ENCODE results near the gene CHKA.
A peak's percentile ranks its signal among the peaks of the same experiment; 100 is the strongest.

The CHKA gene

DNA sequence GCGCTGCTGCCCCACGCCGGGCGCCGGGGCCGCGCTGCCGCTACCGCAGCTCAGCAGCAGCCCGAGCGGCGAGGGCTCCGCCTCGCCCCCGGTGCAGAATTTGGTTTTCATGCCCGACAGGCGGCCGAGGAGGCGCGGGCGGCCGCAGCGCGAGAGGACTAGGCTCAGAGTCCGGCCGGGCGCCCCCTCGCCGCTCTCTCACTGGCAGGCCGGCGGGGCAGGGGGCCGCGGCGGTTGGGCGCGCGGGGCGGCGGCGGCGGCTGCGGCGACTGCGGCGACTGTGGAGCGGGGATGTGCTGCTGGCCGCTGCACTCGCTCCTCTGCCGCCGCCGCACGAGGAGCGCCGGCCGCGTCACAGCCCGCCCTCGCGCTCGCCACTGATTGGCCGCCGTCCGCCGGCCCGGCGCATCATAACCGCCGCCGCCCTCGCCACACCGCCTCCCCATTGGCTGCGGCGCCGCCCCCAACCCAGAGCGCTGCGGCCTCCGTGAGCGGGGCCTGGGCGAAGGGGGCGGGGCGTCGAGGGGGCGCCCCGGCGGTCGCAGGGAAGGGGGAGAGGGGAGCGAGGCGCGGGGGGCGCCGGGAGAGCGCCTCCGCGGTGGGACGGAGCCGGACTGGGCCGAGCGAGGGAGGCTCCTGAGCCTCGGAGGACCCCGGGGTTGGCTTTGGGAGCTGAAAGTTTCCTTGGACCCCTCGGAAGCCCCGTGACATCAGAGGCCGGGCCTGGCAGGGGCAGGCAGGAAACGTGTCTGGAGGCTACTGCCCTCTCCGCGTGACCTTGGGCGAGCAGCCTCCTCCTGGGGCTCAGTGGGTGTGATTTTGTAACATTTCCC lies at the start of gene CHKA:
TSS of gene CHKA (minus strand) at position 322 of the 833 bp plus-strand sequence. CDS start at position 111, 211 bp downstream.
- DNase-seq, result peak; percentile 85

- DNase-seq, result no peak
Observed at GRCh38 chr11:68169442-68169841, 48.3 kb upstream of the CHKA start.

DNA sequence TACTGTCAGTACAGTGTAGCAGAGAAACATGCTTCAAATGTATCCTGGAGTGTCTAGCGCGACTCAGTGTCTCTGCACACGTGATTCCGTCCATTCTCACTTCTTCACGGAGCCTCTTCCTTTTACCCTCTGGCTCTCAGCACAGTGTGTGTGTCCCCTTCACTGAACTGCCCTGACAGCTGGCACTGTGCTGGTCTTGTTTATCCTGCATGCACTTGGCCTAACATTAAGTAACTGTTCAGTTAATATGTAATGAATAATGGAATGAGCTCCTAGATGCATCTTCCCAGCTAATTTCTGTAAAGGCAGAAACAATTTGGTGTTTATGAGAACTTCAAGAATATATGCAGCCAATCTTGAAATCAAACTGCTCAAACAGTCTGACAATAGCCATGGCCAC lies 47.5 kb upstream of the CHKA start:
- no peak for DNase-seq

- DNase-seq, result no peak
Observed at GRCh38 chr11:68167474-68167873, 46.3 kb upstream of the CHKA start.

GRCh38 chr11:68166969-68167368 lies 45.8 kb upstream of the CHKA start:
- no peak for DNase-seq

DNA sequence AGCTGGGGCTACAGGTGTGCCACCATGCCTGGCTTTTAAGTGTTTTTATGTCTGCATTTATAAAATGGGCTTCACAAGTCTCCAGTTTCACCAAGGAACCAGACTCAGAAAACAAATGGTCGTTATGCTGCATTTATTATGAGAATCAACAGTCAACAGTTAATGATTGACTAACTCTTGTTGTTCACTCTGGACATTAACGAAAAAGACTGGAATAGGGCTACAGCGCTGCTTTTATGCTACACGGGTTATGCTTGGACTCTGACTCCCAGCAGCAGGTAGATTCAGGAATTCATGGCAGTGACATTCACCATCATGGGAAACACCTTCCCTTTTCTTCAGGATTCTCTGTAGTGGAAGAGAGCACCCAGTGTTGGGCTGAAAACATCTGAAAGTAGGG lies 44.4 kb upstream of the CHKA start:
- no peak for DNase-seq

GRCh38 chr11:68164437-68164836 lies 43.2 kb upstream of the CHKA start:
- DNase-seq, result no peak

- DNase-seq, result no peak
Observed at GRCh38 chr11:68163691-68164090, 42.5 kb upstream of the CHKA start.

- no peak for DNase-seq
Observed at GRCh38 chr11:68160100-68160695, 39.0 kb upstream of the CHKA start.

DNA sequence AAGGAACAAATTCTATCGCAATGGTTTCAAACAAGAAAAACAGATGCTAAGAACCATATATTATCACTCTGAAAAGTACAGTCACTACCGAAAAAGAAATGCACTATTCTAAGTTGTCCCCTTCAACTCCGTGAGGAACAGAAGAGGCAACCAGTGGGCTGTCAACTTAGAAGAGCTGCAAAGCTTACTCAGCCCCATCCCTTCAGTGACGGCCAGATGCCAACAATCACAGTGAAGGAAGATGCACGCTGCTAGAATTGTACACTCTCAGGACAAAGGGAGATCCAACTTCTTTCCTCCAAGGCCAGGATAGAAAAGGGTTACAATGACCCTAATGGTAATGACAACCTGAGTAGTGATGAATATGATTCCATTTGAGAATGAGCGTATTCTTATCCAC lies 38.5 kb upstream of the CHKA start:
- no peak for DNase-seq

DNA sequence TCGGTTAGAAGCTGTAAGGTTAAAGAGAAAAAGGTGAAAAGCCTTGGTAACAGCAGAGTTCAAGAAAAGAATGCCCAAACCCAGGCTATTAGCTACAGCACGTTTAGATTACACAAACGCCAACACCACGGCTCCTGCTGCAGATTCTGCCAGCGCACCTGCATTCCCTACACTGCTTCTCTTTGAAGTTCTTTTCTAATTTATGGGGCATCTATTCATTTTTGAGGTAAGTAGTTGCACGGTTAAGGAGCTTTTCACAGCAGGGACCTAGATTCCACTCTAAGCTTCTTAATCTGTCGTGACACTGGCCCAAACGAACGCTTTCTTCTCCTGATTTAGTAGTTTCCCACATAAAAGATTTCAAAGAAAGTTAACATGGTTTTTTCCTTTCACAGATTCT lies 38.0 kb upstream of the CHKA start:
- DNase-seq, result no peak

GRCh38 chr11:68158580-68158979 lies 37.4 kb upstream of the CHKA start:
- no peak for DNase-seq

- no peak for DNase-seq
Observed at GRCh38 chr11:68153742-68154141, 32.6 kb upstream of the CHKA start.

GRCh38 chr11:68150037-68150436 lies 28.8 kb upstream of the CHKA start:
- no peak for DNase-seq

DNA sequence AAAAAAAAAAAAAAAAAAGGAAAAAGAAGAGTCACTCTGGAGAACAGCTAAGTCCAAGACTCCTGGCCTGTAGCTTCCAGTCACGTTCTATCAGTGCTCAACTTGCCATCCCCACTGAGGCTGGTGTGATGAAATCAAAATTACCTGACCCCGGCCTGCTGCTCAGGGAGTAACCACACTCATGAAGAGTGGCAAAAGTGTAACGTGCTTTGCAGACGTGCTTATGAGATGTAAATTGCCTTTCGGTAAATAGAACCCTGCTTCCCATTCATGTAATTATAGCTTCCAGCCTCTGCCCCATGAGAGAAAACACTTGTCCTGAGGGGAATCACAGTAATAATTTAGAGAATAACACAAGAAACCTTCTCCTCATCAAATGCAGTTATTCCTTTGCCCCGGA lies 28.2 kb upstream of the CHKA start:
- DNase-seq, result no peak

DNA sequence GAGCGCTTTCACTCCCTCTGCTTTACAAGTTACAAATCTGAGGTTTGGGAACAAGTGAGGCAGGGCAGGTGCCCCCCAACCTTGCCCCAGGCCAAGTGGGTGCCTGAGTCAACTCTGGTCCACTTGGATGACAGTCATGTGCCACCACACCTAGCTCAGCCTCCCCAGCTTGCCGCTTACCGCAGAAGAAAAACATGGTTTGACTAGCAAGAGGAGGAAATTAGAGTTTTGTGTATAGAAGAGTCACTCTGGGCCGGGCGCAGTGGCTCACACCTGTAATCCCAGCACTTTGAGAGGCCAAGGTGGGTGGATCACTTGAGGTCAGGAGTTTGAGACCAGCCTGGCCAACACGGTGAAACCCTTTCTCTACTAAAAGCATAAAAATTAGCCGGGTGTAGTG lies 27.7 kb upstream of the CHKA start:
- no peak for DNase-seq

DNA sequence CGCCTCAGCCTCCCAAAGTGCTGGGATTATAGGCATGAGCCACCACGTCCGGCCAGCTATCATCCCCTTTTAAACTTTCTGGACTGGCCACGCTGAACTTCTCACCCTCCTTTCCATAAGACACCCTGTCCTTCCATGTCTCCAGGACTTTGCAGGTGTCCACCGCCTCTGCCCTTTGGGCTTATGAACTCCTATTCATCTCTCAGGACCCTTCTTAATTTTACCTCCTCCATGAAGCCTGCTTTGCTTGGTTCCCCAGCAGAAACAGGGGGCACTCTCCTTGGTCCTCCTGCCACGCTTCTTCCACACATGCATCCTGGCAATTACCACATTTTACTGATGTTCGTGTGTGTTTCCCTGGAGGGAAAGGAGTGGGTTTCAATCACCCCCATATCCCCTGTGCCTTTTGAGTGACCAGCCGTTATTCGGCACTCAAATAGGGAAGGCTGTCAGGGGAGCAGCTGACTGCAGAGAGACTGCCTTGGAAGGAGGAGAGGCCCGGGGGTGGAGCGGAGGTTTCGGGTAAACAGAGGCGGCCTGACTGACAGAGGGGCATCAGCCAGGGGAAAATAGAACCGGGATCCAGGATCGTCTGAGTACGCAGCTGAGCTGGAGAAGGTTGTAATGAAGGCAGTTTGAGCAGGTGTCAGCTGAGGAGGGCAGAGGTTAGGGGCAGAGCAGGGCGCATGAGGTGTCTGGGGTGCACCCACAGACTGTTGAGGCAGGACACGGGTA lies 27.1 kb upstream of the CHKA start:
- no peak for DNase-seq

DNA sequence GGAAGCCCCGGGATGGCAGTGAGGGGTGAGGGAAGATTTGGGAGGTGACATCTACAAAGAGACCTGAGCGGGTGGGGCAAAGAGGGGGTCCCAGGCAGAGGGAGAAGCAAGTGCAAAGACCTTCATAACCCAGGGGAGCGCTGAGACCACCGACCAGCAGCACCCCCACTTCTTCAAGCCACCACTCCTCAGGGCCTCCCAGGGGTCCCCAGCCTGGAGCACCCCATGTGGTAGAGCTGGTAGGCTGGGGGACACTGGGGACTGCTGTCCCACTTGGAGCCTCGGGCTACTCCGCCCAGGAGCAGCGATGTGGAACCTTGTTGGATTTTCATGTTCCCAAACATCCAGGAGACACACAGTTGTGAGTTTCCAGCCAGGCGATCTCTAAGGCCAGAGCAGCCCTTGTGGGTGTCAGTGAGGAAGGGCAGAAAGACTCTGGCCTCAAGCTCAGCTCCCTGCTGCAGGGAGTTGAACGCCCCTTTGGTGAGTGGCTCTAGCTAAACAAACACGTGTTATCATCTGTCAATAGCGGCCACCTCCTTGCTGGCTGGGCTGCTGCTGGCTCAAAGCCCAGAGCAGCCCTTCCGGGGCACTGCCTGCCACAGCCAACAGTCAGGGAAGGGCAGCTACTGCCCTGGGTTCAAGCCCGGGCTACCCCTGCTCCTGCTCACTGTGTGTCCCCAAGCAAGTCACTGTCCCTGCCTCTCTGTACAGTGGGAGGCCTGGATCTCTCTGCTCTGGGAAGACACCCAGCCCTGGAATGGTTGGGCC lies 25.7 kb upstream of the CHKA start:
- DNase-seq, result no peak

DNA sequence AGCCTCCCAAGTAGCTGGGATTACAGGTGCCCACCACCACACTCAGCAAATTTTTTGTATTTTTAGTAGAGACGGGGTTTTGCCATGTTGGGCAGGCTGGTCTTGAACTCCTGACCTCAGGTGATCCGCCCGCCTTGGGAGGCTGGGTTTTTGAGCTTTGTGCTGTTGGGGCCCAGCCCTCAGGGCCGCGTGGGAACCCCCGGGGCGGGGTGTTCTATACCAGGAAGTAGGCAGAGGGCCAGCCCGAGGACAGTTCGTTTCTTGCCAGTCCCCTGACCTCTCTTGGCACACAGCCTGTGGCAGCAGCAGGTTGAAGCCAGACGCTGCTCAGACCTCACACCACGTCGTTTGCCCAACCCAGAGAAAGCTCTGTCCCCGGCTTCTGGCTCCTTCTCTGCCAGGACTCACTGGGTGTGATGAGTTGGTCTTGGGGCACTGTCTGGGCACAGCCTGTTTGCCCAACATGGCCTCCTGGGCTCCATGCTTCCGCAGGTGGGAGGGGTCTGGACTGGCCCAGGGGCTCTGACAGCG lies 24.9 kb upstream of the CHKA start:
- DNase-seq, result no peak

GRCh38 chr11:68145120-68145866 lies 24.1 kb upstream of the CHKA start:
- no peak for DNase-seq

DNA sequence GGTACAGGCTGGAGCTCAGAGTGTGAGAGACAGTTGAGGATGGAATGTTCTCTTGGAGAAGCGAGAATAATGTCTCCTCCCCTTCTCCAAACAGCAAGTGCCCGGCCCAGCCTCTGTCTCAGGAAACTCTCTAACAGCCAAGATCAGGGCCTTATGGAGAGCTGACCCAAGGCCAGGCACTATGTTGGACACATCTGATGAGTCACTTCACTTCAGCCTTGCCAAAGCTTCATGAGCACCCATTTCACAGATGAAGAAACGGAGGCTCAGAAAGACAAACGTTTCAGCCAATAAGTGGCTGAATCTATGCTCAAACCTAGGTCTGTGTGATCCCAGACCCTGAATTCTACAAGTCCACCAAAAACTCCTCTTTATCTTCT lies 22.1 kb upstream of the CHKA start:
- DNase-seq, result no peak

All from NCI-H2171 treated with DMSO at 0.1 percent for 48 hours (cell line).